Esophagus squamous epithelium (tissue), 5 donors: ENCODE data around the gene TGM6. TPM values are rescaled to one million over a fixed set of nuclear protein-coding genes. Genes with fewer than 3 reads are reported as not detected.

ENCODE experiments used
- DNase-seq: peaks from one replicate; lab custom pipeline; 2025; lab: John Stamatoyannopoulos, UW
- H3K27ac ChIP-seq, 4 donors: fragments of 200-600 bp; sonication (generic); one replicate each; pipeline ENCODE4 v1.5.1; 2016 to 2019; ENCODE audit warnings: mild to moderate bottlenecking in 1 of 4
- H3K27me3 ChIP-seq, 4 donors: fragments of 200-600 bp; sonication (generic); 1 replicate in 3 of 4; 2 replicates in 1 of 4; pipeline versions ENCODE4 v1.5.1 to v1.6.0; 2017 to 2021; ENCODE audit warnings: antibody characterized with exemption in 1 of 4
- H3K36me3 ChIP-seq, 3 donors: fragments of 200-600 bp; sonication (generic); one replicate each; pipeline ENCODE4 v1.5.1; 2016 to 2019
- H3K4me1 ChIP-seq, 3 donors: fragments of 200-600 bp; sonication (generic); one replicate each; pipeline ENCODE4 v1.5.1; 2017 to 2019
- H3K4me3 ChIP-seq, 4 donors: fragments of 200-600 bp; sonication (generic); 1 replicate in 3 of 4; 2 replicates in 1 of 4; pipeline ENCODE4 v1.5.1; 2016 to 2019; ENCODE audit warnings: mild to moderate bottlenecking in 2 of 4, moderate library complexity in 1 of 4
- H3K9me3 ChIP-seq, 3 donors: fragments of 200-600 bp; sonication (generic); one replicate each; pipeline ENCODE4 v1.5.1; 2016 to 2019
- CTCF ChIP-seq, 6 experiments: fragments of 450-650 bp in 4 of 6; fragments of 200-600 bp in 2 of 6; sonication (generic) in 2 of 6; IDR thresholded peaks; one replicate each; pipeline ENCODE4 v1.5.1; 2016 to 2019; ENCODE audit warnings: antibody characterized with exemption in 6 of 6, mild to moderate bottlenecking in 4 of 6, moderate library complexity in 4 of 6
- POLR2A ChIP-seq, 4 donors: fragments of 450-650 bp; IDR thresholded peaks; one replicate each; pipeline ENCODE4 v1.6.1; 2017; ENCODE audit warnings: antibody characterized with exemption in 4 of 4, mild to moderate bottlenecking in 4 of 4, moderate library complexity in 3 of 4
- WGBS, 2 donors: methylation state at CpG; one replicate each; pipeline ENCODE4 v1.1.5; 2018; 5-methylcytosine and 5-hydroxymethylcytosine counted together
- intact Hi-C: fragments of 100-400 bp; cut with DNase I; formaldehyde crosslinking; loops from one replicate; pipeline ENCODE4 v1.15.0; 2022
- total RNA-seq, 4 donors: library from RNA; depleted of rRNA; stranded (reverse); fragments of >200 nt; gene quantifications; one replicate each; pipeline ENCODE4 v1.1.0, GENCODE V29; 2016
- donor health status: DM: yes; HTN: yes; CAD: no.

Gene TGM6
- total RNA-seq, 4 donors from 2014 or later, result not detected

GRCh38 chr20:2361035-2361593 lies 19.6 kb upstream of the TGM6 start:
- no peak for TF ChIP-seq CTCF (IDR thresholded peaks at IDR 0.05)
- no peak for TF ChIP-seq POLR2A (IDR thresholded peaks at IDR 0.05)
- DNase-seq, result no peak
- peaks cover 0 to 24% (median 0%) of the 10 kb centered on the region in 3 donors for H3K9me3 ChIP-seq
- H3K27me3 ChIP-seq, result no peaks in the 10 kb centered on the region
- intact Hi-C loops, result no loop called here
- no peaks in the 10 kb centered on the region for H3K36me3 ChIP-seq
- H3K4me3 ChIP-seq, result no peak overlapping the region
- H3K27ac ChIP-seq, result no peak overlapping the region
- peaks cover 0 to 9% (median 0%) of the 10 kb centered on the region in 3 donors for H3K4me1 ChIP-seq

GRCh38 chr20:2363187-2363586 lies 17.5 kb upstream of the TGM6 start:
- TF ChIP-seq CTCF (IDR thresholded peaks at IDR 0.05), result no peak
- H3K27ac ChIP-seq, result peak overlapping the region in 1 of 4 donors; percentile 53
- intact Hi-C loops, result no loop called here
- peaks cover 0 to 24% (median 0%) of the 10 kb centered on the region in 3 donors for H3K9me3 ChIP-seq
- H3K4me1 ChIP-seq, result peaks cover 0 to 9% (median 0%) of the 10 kb centered on the region in 3 donors
- no peak for DNase-seq
- WGBS, 2 donors, result 62 to 75% methylated on average over 2 of the region's 2 CpGs
- peaks cover 0 to 5% (median 0%) of the 10 kb centered on the region in 4 donors for H3K27me3 ChIP-seq
- H3K4me3 ChIP-seq, result no peak overlapping the region
- no peaks in the 10 kb centered on the region for H3K36me3 ChIP-seq

- DNase-seq, result no peak
- peaks cover 0 to 28% (median 0%) of the 10 kb centered on the region in 3 donors for H3K9me3 ChIP-seq
- no peak overlapping the region for H3K4me3 ChIP-seq
- peaks cover 0 to 9% (median 0%) of the 10 kb centered on the region in 3 donors for H3K4me1 ChIP-seq
- intact Hi-C loops, result no loop called here
- H3K27me3 ChIP-seq, result peaks cover 0 to 5% (median 0%) of the 10 kb centered on the region in 4 donors
- 15 to 30% methylated on average over 1 of the region's 1 CpG for WGBS, 2 donors
- peak overlapping the region in 1 of 4 donors; percentile 53 for H3K27ac ChIP-seq
- H3K36me3 ChIP-seq, result no peaks in the 10 kb centered on the region
- no peak for TF ChIP-seq CTCF (IDR thresholded peaks at IDR 0.05)
Observed at GRCh38 chr20:2363587-2363986, 17.1 kb upstream of the TGM6 start.

- Histone ChIP-seq H3K27me3 (peaks cover 0 to 5% (median 0%) of the 10 kb centered on the region in 4 donors), H3K9me3 (peaks cover 0 to 32% (median 0%) of the 10 kb centered on the region in 3 donors), H3K27ac (peak overlapping the region in 1 of 4 donors; percentile 53), H3K4me3 (no peak overlapping the region), H3K36me3 (no peaks in the 10 kb centered on the region), H3K4me1 (peaks cover 0 to 9% (median 0%) of the 10 kb centered on the region in 3 donors)
- intact Hi-C loops, result no loop called here
- no peak for DNase-seq
- WGBS, 2 donors, result 27% methylated on average over 4 of the region's 4 CpGs
- TF ChIP-seq POLR2A (IDR thresholded peaks at IDR 0.05) (no peak), CTCF (IDR thresholded peaks at IDR 0.05) (no peak)
Observed at GRCh38 chr20:2364044-2364443, 16.7 kb upstream of the TGM6 start.

- Histone ChIP-seq H3K9me3 (peaks cover 0 to 28% (median 0%) of the 10 kb centered on the region in 3 donors), H3K36me3 (no peaks in the 10 kb centered on the region), H3K4me1 (peaks cover 0 to 9% (median 0%) of the 10 kb centered on the region in 3 donors), H3K4me3 (no peak overlapping the region), H3K27ac (no peak overlapping the region), H3K27me3 (peaks cover 0 to 14% (median 0%) of the 10 kb centered on the region in 4 donors)
- WGBS, 2 donors, result 95 to 97% methylated on average over 2 of the region's 2 CpGs
- DNase-seq, result no peak
- intact Hi-C loops, result no loop called here
- TF ChIP-seq CTCF (IDR thresholded peaks at IDR 0.05), result no peak
- TF ChIP-seq POLR2A (IDR thresholded peaks at IDR 0.05), result no peak
Observed at GRCh38 chr20:2365091-2365490, 15.6 kb upstream of the TGM6 start.
